ENCODE results near the gene CCR6. TPM values are rescaled to one million over a fixed set of nuclear protein-coding genes. Genes with fewer than 3 reads are reported as not detected.

CCR6 gene
- total and polyA plus RNA-seq, 2 of the 13 experiments (the other 11 are each of a cell fraction or from before 2014, with no cell fraction given): 4.5 to 8.7 TPM

DNA sequence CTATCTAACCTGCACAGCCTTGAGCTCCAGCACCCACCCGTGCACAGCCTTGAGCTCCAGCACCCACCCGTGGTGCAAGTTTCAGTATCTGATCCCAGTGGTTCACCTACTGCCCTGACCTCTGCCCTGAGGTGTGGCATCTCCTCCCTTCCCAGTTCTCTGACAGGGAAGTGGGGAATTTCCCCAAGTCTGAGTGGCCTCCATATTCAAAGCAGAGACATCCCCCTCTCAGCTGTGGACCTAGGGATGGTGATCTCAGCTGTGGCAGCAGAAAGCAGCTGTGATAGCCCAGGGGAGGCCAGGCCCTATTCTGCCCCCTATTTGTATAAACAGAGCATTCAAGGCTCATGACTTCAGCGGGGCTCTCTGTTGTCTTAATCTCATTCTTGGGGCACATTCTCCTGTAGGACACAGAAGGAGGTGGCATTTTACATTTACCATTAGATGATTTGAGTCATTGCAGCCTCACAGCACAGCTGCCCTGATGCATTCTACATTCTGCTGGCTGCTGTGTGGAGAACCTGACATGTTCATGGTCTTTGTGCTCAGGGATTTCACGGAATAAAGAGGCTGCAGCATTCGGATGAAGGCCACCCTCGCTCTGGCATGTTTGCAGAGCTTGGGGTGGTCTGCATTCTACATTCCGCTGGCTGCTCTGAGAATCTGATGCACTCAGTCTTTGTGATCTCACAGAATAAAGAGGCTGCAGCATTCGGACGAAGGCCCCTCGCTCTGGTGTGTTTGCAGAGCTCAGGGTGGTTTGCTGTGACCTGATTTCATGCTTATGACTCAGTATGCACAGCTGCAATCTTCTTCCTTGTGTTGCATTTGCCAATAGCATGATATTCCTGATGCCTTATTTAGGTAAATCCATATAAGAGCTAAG lies 17.9 kb downstream of the CCR6 start (continued):
- TF ChIP-seq ZNF607 (CRISPR knock-in tag; IDR thresholded peaks at IDR 0.05; ENCODE audit: borderline replicate concordance) (no peak), PRDM10 (CRISPR knock-in tag; IDR thresholded peaks at IDR 0.05; ENCODE audit: low read depth) (no peak), SAFB2 (CRISPR knock-in tag; IDR thresholded peaks at IDR 0.05; ENCODE audit: borderline replicate concordance, low read depth) (no peak), KDM2A (CRISPR knock-in tag; IDR thresholded peaks at IDR 0.05; ENCODE audit: borderline replicate concordance, low read depth) (peak; percentile 63), NFE2L1 (CRISPR knock-in tag; IDR thresholded peaks at IDR 0.05; ENCODE audit: borderline replicate concordance) (no peak), ZFYVE20 (CRISPR knock-in tag; IDR thresholded peaks at IDR 0.05; ENCODE audit: borderline replicate concordance, low read depth) (no peak), SMYD3 (CRISPR knock-in tag; IDR thresholded peaks at IDR 0.05) (no peak), NR0B2 (CRISPR knock-in tag; IDR thresholded peaks at IDR 0.05) (no peak), SNAI1 (CRISPR knock-in tag; IDR thresholded peaks at IDR 0.05; ENCODE audit: borderline replicate concordance) (no peak), SETDB1 (CRISPR knock-in tag; IDR thresholded peaks at IDR 0.05; ENCODE audit: borderline replicate concordance) (no peak), NRL (CRISPR knock-in tag; IDR thresholded peaks at IDR 0.05; ENCODE audit: borderline replicate concordance) (no peak), ZNF460 (CRISPR knock-in tag; IDR thresholded peaks at IDR 0.05; ENCODE audit: borderline replicate concordance) (no peak), ARNTL (CRISPR knock-in tag; IDR thresholded peaks at IDR 0.05) (no peak), ELF1 (CRISPR knock-in tag; IDR thresholded peaks at IDR 0.05) (no peak), TRIM24 (CRISPR knock-in tag; IDR thresholded peaks at IDR 0.05) (no peak), MAZ (IDR thresholded peaks at IDR 0.05; ENCODE audit: borderline replicate concordance, low read depth, low read length) (peak; percentile 48; the same call in 1 of the 2 replicates), MAZ (CRISPR knock-in tag; IDR thresholded peaks at IDR 0.05; ENCODE audit: low read depth) (no peak)
- TF ChIP-seq, protein P1, sequence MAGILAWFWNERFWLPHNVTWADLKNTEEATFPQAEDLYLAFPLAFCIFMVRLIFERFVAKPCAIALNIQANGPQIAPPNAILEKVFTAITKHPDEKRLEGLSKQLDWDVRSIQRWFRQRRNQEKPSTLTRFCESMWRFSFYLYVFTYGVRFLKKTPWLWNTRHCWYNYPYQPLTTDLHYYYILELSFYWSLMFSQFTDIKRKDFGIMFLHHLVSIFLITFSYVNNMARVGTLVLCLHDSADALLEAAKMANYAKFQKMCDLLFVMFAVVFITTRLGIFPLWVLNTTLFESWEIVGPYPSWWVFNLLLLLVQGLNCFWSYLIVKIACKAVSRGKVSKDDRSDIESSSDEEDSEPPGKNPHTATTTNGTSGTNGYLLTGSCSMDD (CRISPR knock-in tag; IDR thresholded peaks at IDR 0.05): no peak
- TF ChIP-seq, protein P2, sequence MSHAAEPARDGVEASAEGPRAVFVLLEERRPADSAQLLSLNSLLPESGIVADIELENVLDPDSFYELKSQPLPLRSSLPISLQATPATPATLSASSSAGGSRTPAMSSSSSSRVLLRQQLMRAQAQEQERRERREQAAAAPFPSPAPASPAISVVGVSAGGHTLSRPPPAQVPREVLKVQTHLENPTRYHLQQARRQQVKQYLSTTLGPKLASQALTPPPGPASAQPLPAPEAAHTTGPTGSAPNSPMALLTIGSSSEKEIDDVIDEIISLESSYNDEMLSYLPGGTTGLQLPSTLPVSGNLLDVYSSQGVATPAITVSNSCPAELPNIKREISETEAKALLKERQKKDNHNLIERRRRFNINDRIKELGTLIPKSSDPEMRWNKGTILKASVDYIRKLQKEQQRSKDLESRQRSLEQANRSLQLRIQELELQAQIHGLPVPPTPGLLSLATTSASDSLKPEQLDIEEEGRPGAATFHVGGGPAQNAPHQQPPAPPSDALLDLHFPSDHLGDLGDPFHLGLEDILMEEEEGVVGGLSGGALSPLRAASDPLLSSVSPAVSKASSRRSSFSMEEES (CRISPR knock-in tag; IDR thresholded peaks at IDR 0.05): no peak
- TF ChIP-seq, protein P3, sequence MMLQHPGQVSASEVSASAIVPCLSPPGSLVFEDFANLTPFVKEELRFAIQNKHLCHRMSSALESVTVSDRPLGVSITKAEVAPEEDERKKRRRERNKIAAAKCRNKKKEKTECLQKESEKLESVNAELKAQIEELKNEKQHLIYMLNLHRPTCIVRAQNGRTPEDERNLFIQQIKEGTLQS (CRISPR knock-in tag; IDR thresholded peaks at IDR 0.05): peak; percentile 73

Data from HepG2 (cell line).